K562 (cell line): ENCODE results near the gene FAM149B1.

ENCODE experiments used
- CCNT2 ChIP-seq: IDR thresholded peaks from 2 replicates; pipeline ENCODE4 v1.6.1; 2011; ENCODE audit warnings: borderline replicate concordance, low read depth, mild to moderate bottlenecking, moderate library complexity, mixed read lengths, low read length; ENCODE audit not compliant: insufficient read length; ENCODE audit errors: extremely low read depth
- CHD1 ChIP-seq: fragments of 200-600 bp; sonication (generic); IDR thresholded peaks from one replicate; pipeline ENCODE4 v1.6.1; 2012; ENCODE audit warnings: mild to moderate bottlenecking, moderate library complexity, low read length, inconsistent platforms
- CREB3 ChIP-seq: fragments of 450-650 bp; conservative IDR thresholded peaks from 2 replicates; pipeline ENCODE4 v1.6.1; 2016; ENCODE audit warnings: missing genetic modification characterization, low read depth, mild to moderate bottlenecking, missing compliant biosample characterization, moderate library complexity
- CTCF ChIP-seq, 3 experiments: IDR thresholded peaks in 2 of 3; conservative IDR thresholded peaks in 1 of 3; 2 replicates each; pipeline ENCODE4 v1.5.1; 2011 to 2012; ENCODE audit warnings: low read length in 3 of 3, mild to moderate bottlenecking in 3 of 3, control low read depth in 2 of 3, improper control_type of control experiment in 1 of 3, inconsistent platforms in 1 of 3, low read depth in 1 of 3, mixed read lengths in 1 of 3, moderate library complexity in 1 of 3; ENCODE audit not compliant: insufficient read depth in 2 of 3
- PCBP2 ChIP-seq: fragments of 200-400 bp; formaldehyde crosslinking; IDR thresholded peaks from 2 replicates; pipeline ENCODE4 v1.6.1; 2018; ENCODE audit warnings: low read length, low read depth, mild to moderate bottlenecking, moderate library complexity; ENCODE audit not compliant: poor library complexity, severe bottlenecking
- POLR2A ChIP-seq: fragments of 450-650 bp; conservative IDR thresholded peaks from 2 replicates; pipeline ENCODE4 v1.6.1; 2016
- RBM22 ChIP-seq: fragments of 200-400 bp; formaldehyde crosslinking; IDR thresholded peaks from 2 replicates; pipeline ENCODE4 v1.6.1; 2018; ENCODE audit warnings: low read length, low read depth; ENCODE audit not compliant: poor library complexity, severe bottlenecking
- SREBF2 ChIP-seq: sonication (generic); formaldehyde crosslinking; IDR thresholded peaks from 2 replicates; pipeline ENCODE4 v1.4.0; 2020; ENCODE audit warnings: mild to moderate bottlenecking, missing genetic modification reagents
- SUPT5H ChIP-seq: fragments of 450-650 bp; IDR thresholded peaks from 2 replicates; pipeline ENCODE4 v1.6.1; 2016
- UBTF ChIP-seq, 2 experiments: IDR thresholded peaks; 2 replicates each; pipeline ENCODE4 v1.6.1; 2012; ENCODE audit warnings: improper control_type of control experiment in 2 of 2, low read depth in 2 of 2, low read length in 2 of 2, borderline replicate concordance in 1 of 2
- ZNF263 ChIP-seq: sonication (generic); formaldehyde crosslinking; IDR thresholded peaks from 2 replicates; pipeline ENCODE4 v1.8.0; 2022; ENCODE audit warnings: mild to moderate bottlenecking, missing genetic modification reagents, borderline replicate concordance
- ZNF408 ChIP-seq: fragments of 250-450 bp; sonication (Bioruptor Pico); IDR thresholded peaks from 2 replicates; pipeline ENCODE4 v1.4.0; 2020; ENCODE audit warnings: low read depth, mild to moderate bottlenecking, moderate library complexity

- no peak for TF ChIP-seq CHD1
- no peak for TF ChIP-seq CTCF (IDR thresholded peaks at IDR 0.05 in 2 of 3, conservative IDR thresholded peaks at IDR 0.05 in 1 of 3; ENCODE audit: insufficient read depth in 2 of 3, low read depth in 1 of 3, low read length in 3 of 3)
- no peak for TF ChIP-seq RBM22
- no peak for TF ChIP-seq UBTF (IDR thresholded peaks at IDR 0.05; ENCODE audit: borderline replicate concordance in 1 of 2, low read depth in 2 of 2, low read length in 2 of 2)
- no peak for TF ChIP-seq SREBF2 (CRISPR knock-in tag)
- TF ChIP-seq ZNF263 (CRISPR knock-in tag) = no peak
- no peak for TF ChIP-seq PCBP2
- no peak for TF ChIP-seq POLR2A
- no peak for TF ChIP-seq ZNF408 (CRISPR knock-in tag)
- TF ChIP-seq CCNT2 = no peak
- TF ChIP-seq CREB3 = no peak
- TF ChIP-seq SUPT5H = no peak
Observed at GRCh38 chr10:73262105-73262730, 94.3 kb downstream of the FAM149B1 start.
